ENCODE results near the gene MT3.

The MT3 gene

GRCh38 chr16:56608043-56608875 is 18.9 kb downstream of the MT3 start, which contains the start of gene MT2A (continued):
- TF ChIP-seq ZNF146 (tag by site-specific recombination; IDR thresholded peaks at IDR 0.05) (no peak), ZBTB26 (tag by site-specific recombination; optimal IDR thresholded peaks at IDR 0.05) (peak; percentile 84), ZBTB17 (tag by site-specific recombination; IDR thresholded peaks at IDR 0.05) (no peak), KLF16 (tag by site-specific recombination; IDR thresholded peaks at IDR 0.05) (peak; percentile 63; the same call in 1 of the 2 replicates), MEIS1 (CRISPR knock-in tag; IDR thresholded peaks at IDR 0.05; ENCODE audit: borderline replicate concordance) (no peak), ZNF513 (tag by site-specific recombination; IDR thresholded peaks at IDR 0.05) (no peak), ZNF692 (tag by site-specific recombination; IDR thresholded peaks at IDR 0.05) (no peak; the same call in 1 of the 2 replicates), ZNF239 (tag by site-specific recombination; IDR thresholded peaks at IDR 0.05) (no peak), MYNN (tag by site-specific recombination; IDR thresholded peaks at IDR 0.05; ENCODE audit: borderline replicate concordance) (no peak), ZNF280C (tag by site-specific recombination; IDR thresholded peaks at IDR 0.05) (no peak), SCRT1 (tag by site-specific recombination; IDR thresholded peaks at IDR 0.05; ENCODE audit: borderline replicate concordance) (no peak), ZNF10 (tag by site-specific recombination; IDR thresholded peaks at IDR 0.05) (no peak), ZNF747 (tag by site-specific recombination; IDR thresholded peaks at IDR 0.05) (no peak), GFI1B (tag by site-specific recombination; IDR thresholded peaks at IDR 0.05) (no peak), MZF1 (tag by site-specific recombination; IDR thresholded peaks at IDR 0.05; ENCODE audit: borderline replicate concordance) (no peak), ELK4 (IDR thresholded peaks at IDR 0.05; ENCODE audit: borderline replicate concordance, low read depth, low read length) (no peak), ZNF585B (tag by site-specific recombination; IDR thresholded peaks at IDR 0.05) (no peak), RBAK (tag by site-specific recombination; IDR thresholded peaks at IDR 0.05) (no peak), ZSCAN18 (tag by site-specific recombination; IDR thresholded peaks at IDR 0.05) (no peak), ZFP3 (tag by site-specific recombination; IDR thresholded peaks at IDR 0.05; ENCODE audit: low read depth) (no peak), ZNF530 (tag by site-specific recombination; IDR thresholded peaks at IDR 0.05; ENCODE audit: low read depth) (no peak), ZNF571 (tag by site-specific recombination; IDR thresholded peaks at IDR 0.05) (no peak), ZNF211 (tag by site-specific recombination; IDR thresholded peaks at IDR 0.05; ENCODE audit: low read depth) (no peak), ZNF366 (tag by site-specific recombination; conservative IDR thresholded peaks at IDR 0.05) (no peak; the same call in 1 of the 2 replicates), ZNF112 (tag by site-specific recombination; IDR thresholded peaks at IDR 0.05) (no peak), KLF9 (tag by site-specific recombination; IDR thresholded peaks at IDR 0.05; ENCODE audit: low read depth) (peak; percentile 87), ZNF223 (tag by site-specific recombination; IDR thresholded peaks at IDR 0.05) (no peak), ZNF776 (tag by site-specific recombination; IDR thresholded peaks at IDR 0.05; ENCODE audit: borderline replicate concordance) (no peak), ZSCAN30 (tag by site-specific recombination; IDR thresholded peaks at IDR 0.05) (peak; percentile 96), ZNF704 (tag by site-specific recombination; IDR thresholded peaks at IDR 0.05) (no peak)

Data from HEK293 (cell line).